BJ (cell line): ENCODE data around the gene RALGAPA2. TPM values are rescaled to one million over a fixed set of nuclear protein-coding genes. Genes with fewer than 3 reads are reported as not detected.

Source experiments
- CTCF ChIA-PET: fragments of 350-600 bp; formaldehyde crosslinking; extraction: SDS; loops from one replicate; lab custom pipeline; 2021; ENCODE audit warnings: antibody characterized with exemption, inconsistent platforms; lab: Yijun Ruan, JAX
- POLR2A ChIA-PET: fragments of 300-600 bp; sonication (Branson Sonifier 250); formaldehyde crosslinking; extraction: SDS; loops from one replicate; lab custom pipeline; 2021; ENCODE audit warnings: antibody characterized with exemption; lab: Charles Lee
- DNase-seq: peaks from one replicate; pipeline ENCODE4 v3.0.0-alpha.2; 2011; ENCODE audit warnings: low read depth
- H3K27me3 ChIP-seq: 2 replicates; pipeline ENCODE4 v1.6.0; 2011; ENCODE audit warnings: low read length; ENCODE audit not compliant: control insufficient read depth, insufficient read depth
- H3K36me3 ChIP-seq: 2 replicates; pipeline ENCODE4 v1.5.1; 2011; ENCODE audit warnings: low read length; ENCODE audit not compliant: control insufficient read depth, insufficient read depth
- H3K4me3 ChIP-seq: 2 replicates; pipeline ENCODE4 v1.5.1; 2011; ENCODE audit warnings: low read depth, mild to moderate bottlenecking, control low read depth, low read length
- polyA plus RNA-seq: library from polyadenylated mRNA; depleted of rRNA; stranded (reverse); fragments of >200 nt; gene quantifications from 2 replicates; pipeline ENCODE4 v1.2.3, GENCODE V29; 2011
- TF ChIP-seq, protein P1 (sequence below): IDR thresholded peaks from 2 replicates; pipeline ENCODE4 v1.5.1; 2011; ENCODE audit warnings: low read depth, mild to moderate bottlenecking, control low read depth, inconsistent platforms, low read length, moderate library complexity; ENCODE audit not compliant: insufficient read depth

The RALGAPA2 gene
- polyA plus RNA-seq, 1 experiment = 1.4 TPM

DNA sequence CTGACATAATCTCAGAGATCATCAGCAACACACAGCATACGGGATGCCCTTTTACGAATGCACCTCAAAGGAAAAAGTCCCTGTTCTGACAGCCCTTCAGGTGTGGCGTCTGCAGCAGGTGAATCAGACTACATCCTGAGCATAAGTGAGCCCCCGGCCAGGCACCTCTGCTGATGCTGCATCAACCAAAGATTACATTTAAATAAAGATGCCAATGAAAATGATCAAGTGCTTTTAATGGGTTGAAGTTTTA, 285.9 kb downstream of the RALGAPA2 start:
- no peaks in the 10 kb centered on the region for H3K36me3 ChIP-seq
- no peak overlapping the region for H3K4me3 ChIP-seq
- TF ChIP-seq, protein P1, sequence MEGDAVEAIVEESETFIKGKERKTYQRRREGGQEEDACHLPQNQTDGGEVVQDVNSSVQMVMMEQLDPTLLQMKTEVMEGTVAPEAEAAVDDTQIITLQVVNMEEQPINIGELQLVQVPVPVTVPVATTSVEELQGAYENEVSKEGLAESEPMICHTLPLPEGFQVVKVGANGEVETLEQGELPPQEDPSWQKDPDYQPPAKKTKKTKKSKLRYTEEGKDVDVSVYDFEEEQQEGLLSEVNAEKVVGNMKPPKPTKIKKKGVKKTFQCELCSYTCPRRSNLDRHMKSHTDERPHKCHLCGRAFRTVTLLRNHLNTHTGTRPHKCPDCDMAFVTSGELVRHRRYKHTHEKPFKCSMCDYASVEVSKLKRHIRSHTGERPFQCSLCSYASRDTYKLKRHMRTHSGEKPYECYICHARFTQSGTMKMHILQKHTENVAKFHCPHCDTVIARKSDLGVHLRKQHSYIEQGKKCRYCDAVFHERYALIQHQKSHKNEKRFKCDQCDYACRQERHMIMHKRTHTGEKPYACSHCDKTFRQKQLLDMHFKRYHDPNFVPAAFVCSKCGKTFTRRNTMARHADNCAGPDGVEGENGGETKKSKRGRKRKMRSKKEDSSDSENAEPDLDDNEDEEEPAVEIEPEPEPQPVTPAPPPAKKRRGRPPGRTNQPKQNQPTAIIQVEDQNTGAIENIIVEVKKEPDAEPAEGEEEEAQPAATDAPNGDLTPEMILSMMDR = no peak
- ChIA-PET POLR2A (no interaction called here), CTCF (interaction anchor here (1.0 kb wide), 1 partner anchor 22 kb away, joined by 3 read pairs; no protein-coding TSS in a partner anchor)
- DNase-seq = no peak
- no peaks in the 10 kb centered on the region for H3K27me3 ChIP-seq

GRCh38 chr20:20425823-20426654, 286.4 kb downstream of the RALGAPA2 start:
- H3K36me3 ChIP-seq = no peaks in the 10 kb centered on the region
- ChIA-PET CTCF (interaction anchor here (1.0 to 1.8 kb wide), 3 partner anchors 14 to 168 kb away, joined by 3 to 7 read pairs (median 3); no protein-coding TSS in a partner anchor), POLR2A (no interaction called here)
- no peak overlapping the region for H3K4me3 ChIP-seq
- TF ChIP-seq, protein P1 = no peak
- no peak for DNase-seq
- H3K27me3 ChIP-seq = no peaks in the 10 kb centered on the region

- H3K36me3 ChIP-seq = no peaks in the 10 kb centered on the region
- POLR2A ChIA-PET = no interaction called here
- no peak overlapping the region for H3K4me3 ChIP-seq
- TF ChIP-seq, protein P1 = no peak
- no peak for DNase-seq
- CTCF ChIA-PET = interaction anchor here (0.6 kb wide), 1 partner anchor 180 kb away, joined by 3 read pairs; no protein-coding TSS in a partner anchor
- no peaks in the 10 kb centered on the region for H3K27me3 ChIP-seq
Measured at GRCh38 chr20:20423117-20423516, 289.3 kb downstream of the RALGAPA2 start.

DNA sequence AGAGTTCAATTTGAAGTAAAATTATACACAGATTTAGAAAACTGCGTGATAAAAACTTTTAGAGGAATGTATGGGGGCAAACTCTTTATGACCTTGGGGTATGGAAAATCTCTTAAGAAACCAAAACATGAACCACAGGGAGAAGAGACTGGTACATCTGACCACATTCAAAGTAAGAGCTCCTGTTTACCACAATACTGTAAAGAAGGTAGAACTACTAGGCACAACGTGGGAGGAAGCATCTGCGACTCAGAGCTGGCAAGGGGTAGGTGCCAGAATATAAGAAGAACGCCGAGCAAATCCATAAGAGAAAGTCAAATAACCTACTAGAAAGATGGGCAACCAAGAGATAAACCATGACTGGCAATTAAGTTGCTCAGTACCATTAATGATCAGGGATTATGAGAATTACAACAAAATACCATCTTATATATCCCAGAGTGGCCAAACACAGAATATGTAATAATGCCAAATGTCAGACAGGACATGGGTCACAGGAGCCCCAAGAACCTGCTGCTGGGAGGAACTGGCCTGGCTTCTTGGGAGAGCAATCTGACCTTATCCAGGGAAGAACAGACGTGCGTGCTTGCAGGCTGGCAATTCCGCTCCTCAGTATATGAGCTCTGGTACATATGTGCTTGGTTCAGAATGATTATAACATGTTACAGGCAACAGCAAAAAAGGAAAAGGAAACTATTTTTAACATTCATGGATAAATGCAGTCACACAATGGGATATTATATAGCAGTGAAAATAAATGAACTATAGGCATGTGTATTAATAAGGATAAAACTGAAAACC, 294.4 kb downstream of the RALGAPA2 start:
- no peaks in the 10 kb centered on the region for H3K27me3 ChIP-seq
- no peak overlapping the region for H3K4me3 ChIP-seq
- TF ChIP-seq, protein P1 = no peak
- ChIA-PET POLR2A (no interaction called here), CTCF (interaction anchor here (1.7 kb wide), 1 partner anchor 9 kb away, joined by 4 read pairs; no protein-coding TSS in a partner anchor)
- DNase-seq = no peak
- no peaks in the 10 kb centered on the region for H3K36me3 ChIP-seq

- Histone ChIP-seq H3K36me3 (no peaks in the 10 kb centered on the region), H3K4me3 (no peak overlapping the region), H3K27me3 (no peaks in the 10 kb centered on the region)
- ChIA-PET POLR2A (no interaction called here), CTCF (no interaction called here)
- no peak for DNase-seq
- TF ChIP-seq, protein P1 = no peak
Measured at GRCh38 chr20:20415321-20415720, 297.1 kb downstream of the RALGAPA2 start.
